Measurements from ENCODE around the gene GRPR.
"Not testable (repeated sequence)": the region's sequence is repeated elsewhere in the genome, so short reads cannot be mapped to it uniquely, and the experiment has no call there.

The GRPR gene

DNA sequence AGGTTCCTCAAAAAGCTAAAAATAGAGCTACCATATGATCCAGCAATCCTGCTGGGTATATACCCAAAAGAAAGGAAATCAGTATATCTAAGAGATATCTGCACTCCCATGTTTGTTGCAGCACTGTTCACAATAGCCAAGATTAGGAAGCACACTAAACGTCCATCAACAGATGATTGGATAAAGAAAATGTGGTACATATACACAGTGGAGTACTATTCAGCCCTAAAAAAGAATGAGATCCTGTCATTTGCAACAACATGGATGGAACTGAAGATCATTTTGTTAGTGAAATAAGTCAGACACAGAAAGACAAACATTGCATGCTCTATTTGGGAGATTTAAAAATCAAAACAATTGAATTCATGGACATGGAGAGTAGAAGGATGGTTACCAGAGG lies 21.7 kb downstream of the GRPR start:
- H3K36me3 ChIP-seq (ENCODE audit: control insufficient read depth in 2 of 2, insufficient read depth in 1 of 2, low read length in 2 of 2); H3K4me1 ChIP-seq (ENCODE audit: control insufficient read depth, insufficient read depth, low read length); H3K27ac ChIP-seq (ENCODE audit: extremely low read depth, low read depth, low read length); H3K9me3 ChIP-seq (ENCODE audit: control insufficient read depth, insufficient read depth, low read depth, low read length); POLR2A ChIA-PET; CTCF ChIA-PET; H3K4me3 ChIP-seq (ENCODE audit: low read depth, low read length): not testable (repeated sequence)
- peak; percentile 14; the same call in 1 of the 2 replicates for TF ChIP-seq ZNF146 (tag by site-specific recombination; IDR thresholded peaks at IDR 0.05)

DNA sequence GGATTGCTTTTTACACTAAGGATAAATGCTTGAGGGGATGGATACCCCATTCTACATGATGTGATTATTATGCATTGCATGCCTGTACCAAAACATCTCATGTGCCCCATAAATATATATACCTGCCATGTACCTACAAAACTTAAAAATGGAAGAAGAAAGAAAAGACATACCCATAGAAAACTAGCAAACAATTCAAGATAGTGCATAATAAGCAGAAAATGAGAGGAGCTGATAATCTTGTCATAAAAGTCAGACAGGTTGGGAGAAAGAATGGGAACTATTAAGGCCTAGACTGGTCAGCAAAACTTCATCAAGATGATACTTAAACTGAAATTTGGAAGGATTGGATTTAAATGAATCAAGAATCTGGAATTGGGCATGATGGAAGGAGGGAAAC lies 22.3 kb downstream of the GRPR start:
- TF ChIP-seq, protein P1, sequence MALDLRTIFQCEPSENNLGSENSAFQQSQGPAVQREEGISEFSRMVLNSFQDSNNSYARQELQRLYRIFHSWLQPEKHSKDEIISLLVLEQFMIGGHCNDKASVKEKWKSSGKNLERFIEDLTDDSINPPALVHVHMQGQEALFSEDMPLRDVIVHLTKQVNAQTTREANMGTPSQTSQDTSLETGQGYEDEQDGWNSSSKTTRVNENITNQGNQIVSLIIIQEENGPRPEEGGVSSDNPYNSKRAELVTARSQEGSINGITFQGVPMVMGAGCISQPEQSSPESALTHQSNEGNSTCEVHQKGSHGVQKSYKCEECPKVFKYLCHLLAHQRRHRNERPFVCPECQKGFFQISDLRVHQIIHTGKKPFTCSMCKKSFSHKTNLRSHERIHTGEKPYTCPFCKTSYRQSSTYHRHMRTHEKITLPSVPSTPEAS (tag by site-specific recombination; IDR thresholded peaks at IDR 0.05), result no peak
- TF ChIP-seq, protein P2, sequence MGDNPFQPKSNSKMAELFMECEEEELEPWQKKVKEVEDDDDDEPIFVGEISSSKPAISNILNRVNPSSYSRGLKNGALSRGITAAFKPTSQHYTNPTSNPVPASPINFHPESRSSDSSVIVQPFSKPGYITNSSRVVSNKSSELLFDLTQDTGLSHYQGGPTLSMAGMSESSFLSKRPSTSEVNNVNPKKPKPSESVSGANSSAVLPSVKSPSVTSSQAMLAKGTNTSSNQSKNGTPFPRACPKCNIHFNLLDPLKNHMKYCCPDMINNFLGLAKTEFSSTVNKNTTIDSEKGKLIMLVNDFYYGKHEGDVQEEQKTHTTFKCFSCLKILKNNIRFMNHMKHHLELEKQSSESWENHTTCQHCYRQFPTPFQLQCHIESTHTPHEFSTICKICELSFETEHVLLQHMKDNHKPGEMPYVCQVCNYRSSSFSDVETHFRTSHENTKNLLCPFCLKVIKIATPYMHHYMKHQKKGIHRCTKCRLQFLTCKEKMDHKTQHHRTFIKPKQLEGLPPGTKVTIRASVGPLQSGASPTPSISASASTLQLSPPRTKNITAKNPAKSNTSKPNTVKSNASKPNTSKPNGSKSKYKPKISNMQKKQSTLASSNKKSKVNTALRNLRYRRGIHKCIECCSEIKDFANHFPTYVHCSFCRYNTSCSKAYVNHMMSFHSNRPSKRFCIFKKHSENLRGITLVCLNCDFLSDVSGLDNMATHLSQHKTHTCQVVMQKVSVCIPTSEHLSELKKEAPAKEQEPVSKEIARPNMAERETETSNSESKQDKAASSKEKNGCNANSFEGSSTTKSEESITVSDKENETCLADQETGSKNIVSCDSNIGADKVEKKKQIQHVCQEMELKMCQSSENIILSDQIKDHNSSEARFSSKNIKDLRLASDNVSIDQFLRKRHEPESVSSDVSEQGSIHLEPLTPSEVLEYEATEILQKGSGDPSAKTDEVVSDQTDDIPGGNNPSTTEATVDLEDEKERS (tag by site-specific recombination; IDR thresholded peaks at IDR 0.05), result no peak
- TF ChIP-seq ZNF341 (tag by site-specific recombination; IDR thresholded peaks at IDR 0.05; ENCODE audit: low read depth) (no peak), PRDM1 (tag by site-specific recombination; IDR thresholded peaks at IDR 0.05) (no peak), ZNF623 (tag by site-specific recombination; IDR thresholded peaks at IDR 0.05) (no peak), ZNF311 (tag by site-specific recombination; IDR thresholded peaks at IDR 0.05; ENCODE audit: borderline replicate concordance) (no peak), ZNF24 (tag by site-specific recombination; IDR thresholded peaks at IDR 0.05) (no peak), ZNF169 (tag by site-specific recombination; IDR thresholded peaks at IDR 0.05) (no peak), ZNF324 (tag by site-specific recombination; IDR thresholded peaks at IDR 0.05) (no peak), BCL11B (tag by site-specific recombination; IDR thresholded peaks at IDR 0.05; ENCODE audit: low read depth) (no peak)
- TF ChIP-seq, protein P3, sequence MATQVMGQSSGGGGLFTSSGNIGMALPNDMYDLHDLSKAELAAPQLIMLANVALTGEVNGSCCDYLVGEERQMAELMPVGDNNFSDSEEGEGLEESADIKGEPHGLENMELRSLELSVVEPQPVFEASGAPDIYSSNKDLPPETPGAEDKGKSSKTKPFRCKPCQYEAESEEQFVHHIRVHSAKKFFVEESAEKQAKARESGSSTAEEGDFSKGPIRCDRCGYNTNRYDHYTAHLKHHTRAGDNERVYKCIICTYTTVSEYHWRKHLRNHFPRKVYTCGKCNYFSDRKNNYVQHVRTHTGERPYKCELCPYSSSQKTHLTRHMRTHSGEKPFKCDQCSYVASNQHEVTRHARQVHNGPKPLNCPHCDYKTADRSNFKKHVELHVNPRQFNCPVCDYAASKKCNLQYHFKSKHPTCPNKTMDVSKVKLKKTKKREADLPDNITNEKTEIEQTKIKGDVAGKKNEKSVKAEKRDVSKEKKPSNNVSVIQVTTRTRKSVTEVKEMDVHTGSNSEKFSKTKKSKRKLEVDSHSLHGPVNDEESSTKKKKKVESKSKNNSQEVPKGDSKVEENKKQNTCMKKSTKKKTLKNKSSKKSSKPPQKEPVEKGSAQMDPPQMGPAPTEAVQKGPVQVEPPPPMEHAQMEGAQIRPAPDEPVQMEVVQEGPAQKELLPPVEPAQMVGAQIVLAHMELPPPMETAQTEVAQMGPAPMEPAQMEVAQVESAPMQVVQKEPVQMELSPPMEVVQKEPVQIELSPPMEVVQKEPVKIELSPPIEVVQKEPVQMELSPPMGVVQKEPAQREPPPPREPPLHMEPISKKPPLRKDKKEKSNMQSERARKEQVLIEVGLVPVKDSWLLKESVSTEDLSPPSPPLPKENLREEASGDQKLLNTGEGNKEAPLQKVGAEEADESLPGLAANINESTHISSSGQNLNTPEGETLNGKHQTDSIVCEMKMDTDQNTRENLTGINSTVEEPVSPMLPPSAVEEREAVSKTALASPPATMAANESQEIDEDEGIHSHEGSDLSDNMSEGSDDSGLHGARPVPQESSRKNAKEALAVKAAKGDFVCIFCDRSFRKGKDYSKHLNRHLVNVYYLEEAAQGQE (tag by site-specific recombination; IDR thresholded peaks at IDR 0.05), result no peak
- TF ChIP-seq, protein P4, sequence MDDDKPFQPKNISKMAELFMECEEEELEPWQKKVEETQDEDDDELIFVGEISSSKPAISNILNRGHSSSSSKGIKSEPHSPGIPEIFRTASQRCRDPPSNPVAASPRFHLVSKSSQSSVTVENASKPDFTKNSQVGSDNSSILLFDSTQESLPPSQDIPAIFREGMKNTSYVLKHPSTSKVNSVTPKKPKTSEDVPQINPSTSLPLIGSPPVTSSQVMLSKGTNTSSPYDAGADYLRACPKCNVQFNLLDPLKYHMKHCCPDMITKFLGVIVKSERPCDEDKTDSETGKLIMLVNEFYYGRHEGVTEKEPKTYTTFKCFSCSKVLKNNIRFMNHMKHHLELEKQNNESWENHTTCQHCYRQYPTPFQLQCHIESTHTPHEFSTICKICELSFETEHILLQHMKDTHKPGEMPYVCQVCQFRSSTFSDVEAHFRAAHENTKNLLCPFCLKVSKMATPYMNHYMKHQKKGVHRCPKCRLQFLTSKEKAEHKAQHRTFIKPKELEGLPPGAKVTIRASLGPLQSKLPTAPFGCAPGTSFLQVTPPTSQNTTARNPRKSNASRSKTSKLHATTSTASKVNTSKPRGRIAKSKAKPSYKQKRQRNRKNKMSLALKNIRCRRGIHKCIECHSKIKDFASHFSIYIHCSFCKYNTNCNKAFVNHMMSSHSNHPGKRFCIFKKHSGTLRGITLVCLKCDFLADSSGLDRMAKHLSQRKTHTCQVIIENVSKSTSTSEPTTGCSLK (tag by site-specific recombination; IDR thresholded peaks at IDR 0.05), result no peak
- TF ChIP-seq, protein P5, sequence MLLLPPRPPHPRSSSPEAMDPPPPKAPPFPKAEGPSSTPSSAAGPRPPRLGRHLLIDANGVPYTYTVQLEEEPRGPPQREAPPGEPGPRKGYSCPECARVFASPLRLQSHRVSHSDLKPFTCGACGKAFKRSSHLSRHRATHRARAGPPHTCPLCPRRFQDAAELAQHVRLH (tag by site-specific recombination; IDR thresholded peaks at IDR 0.05), result no peak
- ChIA-PET POLR2A (no interaction called here), CTCF (interaction anchor here (0.6 kb wide), 1 partner anchor 242 kb away, joined by 3 read pairs; no protein-coding TSS in a partner anchor)
- H3K4me1 ChIP-seq (ENCODE audit: control insufficient read depth, insufficient read depth, low read length), result no peaks in the 10 kb centered on the region
- no peaks in the 10 kb centered on the region for H3K36me3 ChIP-seq (ENCODE audit: control insufficient read depth in 2 of 2, insufficient read depth in 1 of 2, low read length in 2 of 2)
- H3K9me3 ChIP-seq (ENCODE audit: control insufficient read depth, insufficient read depth, low read depth, low read length), result no peaks in the 10 kb centered on the region; the same call in 1 of the 2 replicates
- H3K27ac ChIP-seq (ENCODE audit: extremely low read depth, low read depth, low read length), result no peak overlapping the region
- no peak overlapping the region for H3K4me3 ChIP-seq (ENCODE audit: low read depth, low read length)
